GM19099 (cell line): ENCODE results near the gene WNT1.

ENCODE experiments used
- POLR2A ChIP-seq: IDR thresholded peaks from 3 replicates; pipeline ENCODE4 v1.6.1; 2011; ENCODE audit warnings: low read depth; ENCODE audit not compliant: insufficient read length; ENCODE audit errors: extremely low read depth

Gene WNT1

GRCh38 chr12:49024543-49024942, 46.4 kb downstream of the WNT1 start:
- no peak for TF ChIP-seq POLR2A

GRCh38 chr12:49025463-49025862, 47.3 kb downstream of the WNT1 start:
- TF ChIP-seq POLR2A = no peak

- TF ChIP-seq POLR2A = no peak
Observed at GRCh38 chr12:49026101-49026500, 48.0 kb downstream of the WNT1 start.

GRCh38 chr12:49026678-49027480, 48.8 kb downstream of the WNT1 start:
- no peak for TF ChIP-seq POLR2A

- TF ChIP-seq POLR2A = no peak
Observed at GRCh38 chr12:49027846-49028555, 49.9 kb downstream of the WNT1 start.

- TF ChIP-seq POLR2A = no peak
Observed at GRCh38 chr12:49028666-49029275, 50.6 kb downstream of the WNT1 start.

GRCh38 chr12:49030119-49030518, 52.0 kb downstream of the WNT1 start:
- TF ChIP-seq POLR2A = no peak

- no peak for TF ChIP-seq POLR2A
Observed at GRCh38 chr12:49030714-49031572, 52.8 kb downstream of the WNT1 start.

- no peak for TF ChIP-seq POLR2A
Observed at GRCh38 chr12:49031573-49032161, 53.5 kb downstream of the WNT1 start.
